Anterior cingulate cortex (tissue), 58 donors: ENCODE data around the gene MTURN.
"Not testable (repeated sequence)": the region's sequence is repeated elsewhere in the genome, so short reads cannot be mapped to it uniquely, and the experiment has no call there.

Source experiments
- DNase-seq, 58 donors: peaks; one replicate each; lab custom pipeline; 2025; lab: John Stamatoyannopoulos, UW

The MTURN gene

GRCh38 chr7:30134611-30135300, at the start of gene MTURN:
Gene MTURN (plus strand): TSS chr7:30134986. CDS start chr7:30135137, 151 bp downstream.
- DNase-seq = peak; percentile 11 to 94 (median 82)

GRCh38 chr7:30086529-30086928, 48.3 kb upstream of the MTURN start:
- DNase-seq = no peak

GRCh38 chr7:30087371-30087770, 47.4 kb upstream of the MTURN start:
- DNase-seq = no peak

GRCh38 chr7:30088362-30088761, 46.4 kb upstream of the MTURN start:
- DNase-seq = no peak

- DNase-seq = no peak
Observed at GRCh38 chr7:30090111-30090510, 44.7 kb upstream of the MTURN start.

- DNase-seq = peak in 5 of 58 donors; percentile 1 to 26 (median 8)
Observed at GRCh38 chr7:30091491-30091912, 43.3 kb upstream of the MTURN start.

GRCh38 chr7:30091987-30092386, 42.8 kb upstream of the MTURN start:
- DNase-seq = no peak

- no peak for DNase-seq
Observed at GRCh38 chr7:30093420-30093952, 41.3 kb upstream of the MTURN start.

GRCh38 chr7:30098599-30098998, 36.2 kb upstream of the MTURN start:
- DNase-seq = not testable (repeated sequence)

GRCh38 chr7:30102281-30102680, 32.5 kb upstream of the MTURN start:
- DNase-seq = no peak

GRCh38 chr7:30104157-30104556, 30.6 kb upstream of the MTURN start:
- DNase-seq = no peak

- no peak for DNase-seq
Observed at GRCh38 chr7:30112103-30112713, 22.6 kb upstream of the MTURN start.

GRCh38 chr7:30113144-30113543, 21.6 kb upstream of the MTURN start:
- no peak for DNase-seq

- no peak for DNase-seq
Observed at GRCh38 chr7:30114536-30115238, 20.1 kb upstream of the MTURN start.

GRCh38 chr7:30115709-30116297, 19.0 kb upstream of the MTURN start:
- DNase-seq = no peak

GRCh38 chr7:30116771-30117170, 18.0 kb upstream of the MTURN start:
- DNase-seq = peak in 25 of 58 donors; percentile 9 to 73 (median 33)

- DNase-seq = no peak
Observed at GRCh38 chr7:30117896-30118295, 16.9 kb upstream of the MTURN start.

- no peak for DNase-seq
Observed at GRCh38 chr7:30119890-30120577, 14.8 kb upstream of the MTURN start.

- no peak for DNase-seq
Observed at GRCh38 chr7:30133736-30134610, 813 bp upstream of the MTURN start.
